HG03558 (cell line): ENCODE measurements around the gene CCDC80.

ENCODE experiments used
- ATAC-seq: cut with Tn5 transposase; IDR thresholded peaks from one replicate; pipeline ENCODE4 v1.9.1; 2021; ENCODE audit warnings: moderate number of reproducible peaks; ENCODE audit not compliant: unreplicated experiment; ENCODE audit errors: extremely low read depth

Gene CCDC80

DNA sequence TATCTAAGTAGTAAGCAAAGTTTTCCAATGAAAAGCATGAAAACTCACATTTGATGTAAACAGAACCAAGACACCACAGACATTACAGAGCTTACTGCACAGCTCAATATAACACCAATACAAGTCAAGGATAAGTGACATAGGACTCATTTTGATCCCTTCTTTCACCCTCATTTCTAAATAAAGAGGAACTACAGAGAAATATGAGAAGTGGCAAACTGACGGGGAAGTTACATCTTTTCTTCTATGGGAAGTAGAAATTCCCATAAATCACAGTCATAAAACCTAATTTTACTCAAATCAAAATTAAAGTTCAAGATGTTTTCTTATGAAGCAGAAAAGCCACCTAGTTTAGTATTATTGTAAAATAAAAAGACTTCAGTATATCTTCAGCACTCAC, 83.0 kb downstream of the CCDC80 start:
- no peak for ATAC-seq

GRCh38 chr3:112555535-112556170, 85.3 kb downstream of the CCDC80 start:
- no peak for ATAC-seq

DNA sequence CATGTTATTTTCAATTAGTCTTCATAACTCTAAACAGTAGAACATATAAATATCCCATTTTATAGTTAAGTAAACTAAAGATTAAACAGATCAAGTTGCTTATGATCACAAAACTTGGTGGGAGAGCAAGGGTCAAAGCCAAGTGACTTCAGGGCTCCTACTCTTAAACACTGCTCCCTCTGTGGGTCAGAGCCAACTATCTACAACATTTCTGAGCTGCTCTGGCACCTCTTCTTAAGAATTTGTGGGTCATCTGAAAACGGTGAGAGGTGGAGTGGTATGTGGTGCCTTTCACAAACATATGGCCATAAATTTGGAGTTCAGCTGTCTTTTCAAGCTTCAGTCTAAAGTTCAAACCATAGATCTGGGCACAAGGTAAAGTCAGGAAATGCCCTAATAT, 90.1 kb downstream of the CCDC80 start:
- ATAC-seq = no peak
